ENCODE data around the gene TNK1. TPM values are rescaled to one million over a fixed set of nuclear protein-coding genes. Genes with fewer than 3 reads are reported as not detected.

Gene TNK1
- total and polyA plus RNA-seq, 2 experiments from 2014 or later: 6.1 to 8.9 TPM

DNA sequence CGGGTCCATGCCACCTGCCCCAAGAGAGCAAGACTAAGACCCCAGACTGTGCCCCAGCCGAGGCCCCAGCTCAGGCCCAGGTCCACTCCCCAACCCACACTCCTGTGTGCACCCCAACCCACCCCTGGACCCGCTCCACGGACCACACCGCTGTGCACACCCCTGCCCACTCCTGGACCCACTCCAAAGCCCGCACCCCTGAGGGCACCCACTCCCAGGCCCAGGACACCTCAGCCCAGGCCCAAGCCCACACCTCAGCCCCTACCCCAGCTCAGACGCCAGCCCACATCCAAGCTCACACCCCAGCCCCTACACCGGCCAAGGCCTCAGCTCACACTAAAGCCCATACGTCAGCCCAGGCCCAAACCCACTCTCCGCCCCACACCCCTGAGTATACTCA lies 48.8 kb downstream of the TNK1 start (continued):
- TF ChIP-seq, protein P1, sequence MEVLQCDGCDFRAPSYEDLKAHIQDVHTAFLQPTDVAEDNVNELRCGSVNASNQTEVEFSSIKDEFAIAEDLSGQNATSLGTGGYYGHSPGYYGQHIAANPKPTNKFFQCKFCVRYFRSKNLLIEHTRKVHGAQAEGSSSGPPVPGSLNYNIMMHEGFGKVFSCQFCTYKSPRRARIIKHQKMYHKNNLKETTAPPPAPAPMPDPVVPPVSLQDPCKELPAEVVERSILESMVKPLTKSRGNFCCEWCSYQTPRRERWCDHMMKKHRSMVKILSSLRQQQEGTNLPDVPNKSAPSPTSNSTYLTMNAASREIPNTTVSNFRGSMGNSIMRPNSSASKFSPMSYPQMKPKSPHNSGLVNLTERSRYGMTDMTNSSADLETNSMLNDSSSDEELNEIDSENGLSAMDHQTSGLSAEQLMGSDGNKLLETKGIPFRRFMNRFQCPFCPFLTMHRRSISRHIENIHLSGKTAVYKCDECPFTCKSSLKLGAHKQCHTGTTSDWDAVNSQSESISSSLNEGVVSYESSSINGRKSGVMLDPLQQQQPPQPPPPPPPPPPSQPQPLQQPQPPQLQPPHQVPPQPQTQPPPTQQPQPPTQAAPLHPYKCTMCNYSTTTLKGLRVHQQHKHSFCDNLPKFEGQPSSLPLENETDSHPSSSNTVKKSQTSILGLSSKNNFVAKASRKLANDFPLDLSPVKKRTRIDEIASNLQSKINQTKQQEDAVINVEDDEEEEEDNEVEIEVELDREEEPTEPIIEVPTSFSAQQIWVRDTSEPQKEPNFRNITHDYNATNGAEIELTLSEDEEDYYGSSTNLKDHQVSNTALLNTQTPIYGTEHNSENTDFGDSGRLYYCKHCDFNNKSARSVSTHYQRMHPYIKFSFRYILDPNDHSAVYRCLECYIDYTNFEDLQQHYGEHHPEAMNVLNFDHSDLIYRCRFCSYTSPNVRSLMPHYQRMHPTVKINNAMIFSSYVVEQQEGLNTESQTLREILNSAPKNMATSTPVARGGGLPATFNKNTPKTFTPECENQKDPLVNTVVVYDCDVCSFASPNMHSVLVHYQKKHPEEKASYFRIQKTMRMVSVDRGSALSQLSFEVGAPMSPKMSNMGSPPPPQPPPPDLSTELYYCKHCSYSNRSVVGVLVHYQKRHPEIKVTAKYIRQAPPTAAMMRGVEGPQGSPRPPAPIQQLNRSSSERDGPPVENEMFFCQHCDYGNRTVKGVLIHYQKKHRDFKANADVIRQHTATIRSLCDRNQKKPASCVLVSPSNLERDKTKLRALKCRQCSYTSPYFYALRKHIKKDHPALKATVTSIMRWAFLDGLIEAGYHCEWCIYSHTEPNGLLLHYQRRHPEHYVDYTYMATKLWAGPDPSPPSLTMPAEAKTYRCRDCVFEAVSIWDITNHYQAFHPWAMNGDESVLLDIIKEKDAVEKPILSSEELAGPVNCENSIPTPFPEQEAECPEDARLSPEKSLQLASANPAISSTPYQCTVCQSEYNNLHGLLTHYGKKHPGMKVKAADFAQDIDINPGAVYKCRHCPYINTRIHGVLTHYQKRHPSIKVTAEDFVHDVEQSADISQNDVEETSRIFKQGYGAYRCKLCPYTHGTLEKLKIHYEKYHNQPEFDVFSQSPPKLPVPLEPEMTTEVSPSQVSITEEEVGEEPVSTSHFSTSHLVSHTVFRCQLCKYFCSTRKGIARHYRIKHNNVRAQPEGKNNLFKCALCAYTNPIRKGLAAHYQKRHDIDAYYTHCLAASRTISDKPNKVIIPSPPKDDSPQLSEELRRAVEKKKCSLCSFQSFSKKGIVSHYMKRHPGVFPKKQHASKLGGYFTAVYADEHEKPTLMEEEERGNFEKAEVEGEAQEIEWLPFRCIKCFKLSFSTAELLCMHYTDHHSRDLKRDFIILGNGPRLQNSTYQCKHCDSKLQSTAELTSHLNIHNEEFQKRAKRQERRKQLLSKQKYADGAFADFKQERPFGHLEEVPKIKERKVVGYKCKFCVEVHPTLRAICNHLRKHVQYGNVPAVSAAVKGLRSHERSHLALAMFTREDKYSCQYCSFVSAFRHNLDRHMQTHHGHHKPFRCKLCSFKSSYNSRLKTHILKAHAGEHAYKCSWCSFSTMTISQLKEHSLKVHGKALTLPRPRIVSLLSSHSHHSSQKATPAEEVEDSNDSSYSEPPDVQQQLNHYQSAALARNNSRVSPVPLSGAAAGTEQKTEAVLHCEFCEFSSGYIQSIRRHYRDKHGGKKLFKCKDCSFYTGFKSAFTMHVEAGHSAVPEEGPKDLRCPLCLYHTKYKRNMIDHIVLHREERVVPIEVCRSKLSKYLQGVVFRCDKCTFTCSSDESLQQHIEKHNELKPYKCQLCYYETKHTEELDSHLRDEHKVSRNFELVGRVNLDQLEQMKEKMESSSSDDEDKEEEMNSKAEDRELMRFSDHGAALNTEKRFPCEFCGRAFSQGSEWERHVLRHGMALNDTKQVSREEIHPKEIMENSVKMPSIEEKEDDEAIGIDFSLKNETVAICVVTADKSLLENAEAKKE (CRISPR knock-in tag; IDR thresholded peaks at IDR 0.05): no peak
- TF ChIP-seq POLR2AphosphoS5 (IDR thresholded peaks at IDR 0.05; ENCODE audit: low read depth): no peak

DNA sequence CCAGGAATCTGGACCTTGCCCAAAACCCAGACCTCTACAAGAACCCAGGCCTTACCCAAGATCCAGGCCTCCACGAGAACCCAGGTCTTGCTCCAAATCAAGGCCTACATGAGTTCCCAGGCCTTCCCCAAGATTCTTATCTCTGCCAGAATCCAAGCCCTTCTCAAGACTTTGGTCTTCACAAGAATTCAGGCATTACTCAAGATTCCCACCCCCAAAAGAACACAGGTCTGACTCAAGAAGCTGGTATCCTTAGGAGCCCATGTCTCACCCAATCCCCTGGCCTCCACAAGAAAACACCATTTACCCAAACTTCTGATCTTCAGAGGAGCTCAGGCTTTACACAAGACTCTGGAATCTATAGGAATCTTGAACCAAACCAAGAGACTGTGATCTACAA lies 50.3 kb downstream of the TNK1 start:
- H3K4me3 ChIP-seq: no peak overlapping the region
- no peak for DNase-seq (ENCODE audit: low spot score)
- H3K4me1 ChIP-seq (ENCODE audit: insufficient read depth): no peaks in the 10 kb centered on the region
- no peaks in the 10 kb centered on the region for H3K36me3 Mint-ChIP-seq (ENCODE audit: low read depth)
- no peak overlapping the region for H3K27ac Mint-ChIP-seq
- no peaks in the 10 kb centered on the region for H4K20me1 ChIP-seq (replicated peaks; ENCODE audit: insufficient read depth)
- peaks cover 7% of the 10 kb centered on the region for H3F3A ChIP-seq (replicated peaks; ENCODE audit: low read depth)
- H3K27me3 ChIP-seq (ENCODE audit: insufficient read depth): no peaks in the 10 kb centered on the region
- no peaks in the 10 kb centered on the region; the same call in 2 of the 3 replicates for H3K9me3 Mint-ChIP-seq
- peaks cover 2% of the 10 kb centered on the region; the same call in 2 of the 3 replicates for H3K4me1 Mint-ChIP-seq
- ATAC-seq: no peak
- 0 out of 2 replicates have a peak, but pooled peaks cover 13% of the 10 kb centered on the region for H3K9me2 ChIP-seq (ENCODE audit: insufficient read depth)
- no peak overlapping the region for H3K4me2 ChIP-seq
- no peaks in the 10 kb centered on the region for H3K79me2 ChIP-seq (replicated peaks; ENCODE audit: insufficient read depth)
- no peak overlapping the region for H3K4me3 Mint-ChIP-seq
- no peak overlapping the region for H2AFZ ChIP-seq
- H3K27me3 Mint-ChIP-seq (ENCODE audit: insufficient read depth, low read depth, poor library complexity): peaks cover 29% of the 10 kb centered on the region
- H3K36me3 ChIP-seq (ENCODE audit: insufficient read depth): no peaks in the 10 kb centered on the region
- no peak overlapping the region for H3K27ac ChIP-seq (ENCODE audit: low read depth)
- TF ChIP-seq, protein P2, sequence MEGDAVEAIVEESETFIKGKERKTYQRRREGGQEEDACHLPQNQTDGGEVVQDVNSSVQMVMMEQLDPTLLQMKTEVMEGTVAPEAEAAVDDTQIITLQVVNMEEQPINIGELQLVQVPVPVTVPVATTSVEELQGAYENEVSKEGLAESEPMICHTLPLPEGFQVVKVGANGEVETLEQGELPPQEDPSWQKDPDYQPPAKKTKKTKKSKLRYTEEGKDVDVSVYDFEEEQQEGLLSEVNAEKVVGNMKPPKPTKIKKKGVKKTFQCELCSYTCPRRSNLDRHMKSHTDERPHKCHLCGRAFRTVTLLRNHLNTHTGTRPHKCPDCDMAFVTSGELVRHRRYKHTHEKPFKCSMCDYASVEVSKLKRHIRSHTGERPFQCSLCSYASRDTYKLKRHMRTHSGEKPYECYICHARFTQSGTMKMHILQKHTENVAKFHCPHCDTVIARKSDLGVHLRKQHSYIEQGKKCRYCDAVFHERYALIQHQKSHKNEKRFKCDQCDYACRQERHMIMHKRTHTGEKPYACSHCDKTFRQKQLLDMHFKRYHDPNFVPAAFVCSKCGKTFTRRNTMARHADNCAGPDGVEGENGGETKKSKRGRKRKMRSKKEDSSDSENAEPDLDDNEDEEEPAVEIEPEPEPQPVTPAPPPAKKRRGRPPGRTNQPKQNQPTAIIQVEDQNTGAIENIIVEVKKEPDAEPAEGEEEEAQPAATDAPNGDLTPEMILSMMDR (conservative IDR thresholded peaks at IDR 0.05; ENCODE audit: low read depth in 2 of 2): no peak
- TF ChIP-seq JUNB (IDR thresholded peaks at IDR 0.05; ENCODE audit: unreplicated experiment) (no peak), POLR2AphosphoS5 (IDR thresholded peaks at IDR 0.05; ENCODE audit: low read depth) (no peak), CREB1 (CRISPR knock-in tag; IDR thresholded peaks at IDR 0.05; ENCODE audit: low read depth) (no peak), NANOG (IDR thresholded peaks at IDR 0.05; ENCODE audit: borderline replicate concordance) (no peak), EZH2phosphoT487 (IDR thresholded peaks at IDR 0.05; ENCODE audit: unreplicated experiment) (no peak), STAT1 (IDR thresholded peaks at IDR 0.05; ENCODE audit: unreplicated experiment) (no peak)
- TF ChIP-seq, protein P1 (CRISPR knock-in tag; IDR thresholded peaks at IDR 0.05): no peak
